ENCODE results near the gene HSPB9. TPM values are rescaled to one million over a fixed set of nuclear protein-coding genes. Genes with fewer than 3 reads are reported as not detected.

Gene HSPB9
- polyA plus RNA-seq, 1 donor from 2014 or later: not detected

DNA sequence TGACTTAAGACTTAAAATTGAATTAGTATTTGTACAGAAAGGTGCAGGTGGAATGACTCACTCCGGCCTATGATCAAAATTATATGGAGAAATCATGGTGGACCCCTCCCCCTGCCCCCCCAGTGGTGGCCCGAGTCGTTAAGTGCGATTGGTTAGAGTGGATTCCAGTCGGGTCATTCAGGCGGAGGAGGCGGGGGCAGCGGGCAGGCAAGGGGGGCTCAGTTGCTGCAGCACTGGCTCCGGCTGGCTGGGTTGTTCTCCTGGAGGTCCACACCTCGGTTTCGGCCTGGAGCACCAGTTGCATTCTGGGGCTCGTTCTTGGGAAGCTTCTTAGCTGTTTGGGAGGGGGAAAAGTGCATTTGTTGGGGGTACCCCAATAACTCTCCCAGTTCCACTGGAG, 3.0 kb downstream of the HSPB9 start:
- Histone ChIP-seq H3K9me2 (ENCODE audit: insufficient read depth, low read length) (no peaks in the 10 kb centered on the region), H2AFZ (ENCODE audit: low read depth, low read length) (no peak overlapping the region), H4K20me1 (ENCODE audit: insufficient read depth) (no peaks in the 10 kb centered on the region), H3K9me3 (ENCODE audit: low read length) (no peaks in the 10 kb centered on the region), H3K9ac (ENCODE audit: low read length) (no peak overlapping the region), H3K4me2 (ENCODE audit: low read length) (no peak overlapping the region), H3K27ac (ENCODE audit: low read length) (no peak overlapping the region), H3F3A (ENCODE audit: insufficient read depth, low read length, poor library complexity, severe bottlenecking) (no peaks in the 10 kb centered on the region), H3K27me3 (ENCODE audit: insufficient read depth, low read depth, low read length) (no peaks in the 10 kb centered on the region), H3K79me2 (replicated peaks; ENCODE audit: insufficient read depth, low read length) (no peaks in the 10 kb centered on the region), H3K4me3 (ENCODE audit: low read length) (no peak overlapping the region), H3K36me3 (ENCODE audit: insufficient read depth, low read length) (no peaks in the 10 kb centered on the region)
- TF ChIP-seq MXI1 (conservative IDR thresholded peaks at IDR 0.05; ENCODE audit: poor library complexity, severe bottlenecking) (no peak), EP300 (conservative IDR thresholded peaks at IDR 0.05; ENCODE audit: poor library complexity, severe bottlenecking) (no peak), TAF1 (IDR thresholded peaks at IDR 0.05; ENCODE audit: low read depth) (no peak), RAD21 (conservative IDR thresholded peaks at IDR 0.05) (no peak), EZH2 (IDR thresholded peaks at IDR 0.05; ENCODE audit: borderline replicate concordance, insufficient read depth, low read length, poor library complexity, severe bottlenecking) (no peak), POLR2AphosphoS5 (IDR thresholded peaks at IDR 0.05) (no peak), SMC3 (conservative IDR thresholded peaks at IDR 0.05; ENCODE audit: poor library complexity) (no peak)
- TF ChIP-seq, protein P1, sequence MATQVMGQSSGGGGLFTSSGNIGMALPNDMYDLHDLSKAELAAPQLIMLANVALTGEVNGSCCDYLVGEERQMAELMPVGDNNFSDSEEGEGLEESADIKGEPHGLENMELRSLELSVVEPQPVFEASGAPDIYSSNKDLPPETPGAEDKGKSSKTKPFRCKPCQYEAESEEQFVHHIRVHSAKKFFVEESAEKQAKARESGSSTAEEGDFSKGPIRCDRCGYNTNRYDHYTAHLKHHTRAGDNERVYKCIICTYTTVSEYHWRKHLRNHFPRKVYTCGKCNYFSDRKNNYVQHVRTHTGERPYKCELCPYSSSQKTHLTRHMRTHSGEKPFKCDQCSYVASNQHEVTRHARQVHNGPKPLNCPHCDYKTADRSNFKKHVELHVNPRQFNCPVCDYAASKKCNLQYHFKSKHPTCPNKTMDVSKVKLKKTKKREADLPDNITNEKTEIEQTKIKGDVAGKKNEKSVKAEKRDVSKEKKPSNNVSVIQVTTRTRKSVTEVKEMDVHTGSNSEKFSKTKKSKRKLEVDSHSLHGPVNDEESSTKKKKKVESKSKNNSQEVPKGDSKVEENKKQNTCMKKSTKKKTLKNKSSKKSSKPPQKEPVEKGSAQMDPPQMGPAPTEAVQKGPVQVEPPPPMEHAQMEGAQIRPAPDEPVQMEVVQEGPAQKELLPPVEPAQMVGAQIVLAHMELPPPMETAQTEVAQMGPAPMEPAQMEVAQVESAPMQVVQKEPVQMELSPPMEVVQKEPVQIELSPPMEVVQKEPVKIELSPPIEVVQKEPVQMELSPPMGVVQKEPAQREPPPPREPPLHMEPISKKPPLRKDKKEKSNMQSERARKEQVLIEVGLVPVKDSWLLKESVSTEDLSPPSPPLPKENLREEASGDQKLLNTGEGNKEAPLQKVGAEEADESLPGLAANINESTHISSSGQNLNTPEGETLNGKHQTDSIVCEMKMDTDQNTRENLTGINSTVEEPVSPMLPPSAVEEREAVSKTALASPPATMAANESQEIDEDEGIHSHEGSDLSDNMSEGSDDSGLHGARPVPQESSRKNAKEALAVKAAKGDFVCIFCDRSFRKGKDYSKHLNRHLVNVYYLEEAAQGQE (IDR thresholded peaks at IDR 0.05; ENCODE audit: borderline replicate concordance): no peak
- TF ChIP-seq, protein P2, sequence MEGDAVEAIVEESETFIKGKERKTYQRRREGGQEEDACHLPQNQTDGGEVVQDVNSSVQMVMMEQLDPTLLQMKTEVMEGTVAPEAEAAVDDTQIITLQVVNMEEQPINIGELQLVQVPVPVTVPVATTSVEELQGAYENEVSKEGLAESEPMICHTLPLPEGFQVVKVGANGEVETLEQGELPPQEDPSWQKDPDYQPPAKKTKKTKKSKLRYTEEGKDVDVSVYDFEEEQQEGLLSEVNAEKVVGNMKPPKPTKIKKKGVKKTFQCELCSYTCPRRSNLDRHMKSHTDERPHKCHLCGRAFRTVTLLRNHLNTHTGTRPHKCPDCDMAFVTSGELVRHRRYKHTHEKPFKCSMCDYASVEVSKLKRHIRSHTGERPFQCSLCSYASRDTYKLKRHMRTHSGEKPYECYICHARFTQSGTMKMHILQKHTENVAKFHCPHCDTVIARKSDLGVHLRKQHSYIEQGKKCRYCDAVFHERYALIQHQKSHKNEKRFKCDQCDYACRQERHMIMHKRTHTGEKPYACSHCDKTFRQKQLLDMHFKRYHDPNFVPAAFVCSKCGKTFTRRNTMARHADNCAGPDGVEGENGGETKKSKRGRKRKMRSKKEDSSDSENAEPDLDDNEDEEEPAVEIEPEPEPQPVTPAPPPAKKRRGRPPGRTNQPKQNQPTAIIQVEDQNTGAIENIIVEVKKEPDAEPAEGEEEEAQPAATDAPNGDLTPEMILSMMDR (IDR thresholded peaks at IDR 0.05; ENCODE audit: poor library complexity, severe bottlenecking): no peak

DNA sequence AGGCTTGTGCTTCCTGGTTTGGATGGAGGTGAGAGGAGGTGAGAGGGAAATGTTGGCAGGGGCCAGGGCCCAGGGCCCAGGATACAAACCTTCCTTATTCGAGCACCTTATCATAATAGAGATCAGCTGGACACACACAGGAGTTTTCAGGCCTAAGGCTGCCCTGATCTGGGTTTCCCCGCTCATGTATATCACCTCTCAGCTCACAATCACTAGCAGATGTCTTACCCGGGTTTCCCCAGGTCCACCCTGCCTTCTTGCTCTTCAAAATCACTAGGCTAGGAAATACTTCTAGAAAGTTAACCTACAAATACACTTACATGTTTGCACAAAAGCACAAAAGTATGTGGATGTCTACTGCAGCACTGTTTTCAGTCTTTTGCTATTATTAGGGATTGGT, 4.2 kb downstream of the HSPB9 start:
- H3K27ac ChIP-seq (ENCODE audit: low read length): no peak overlapping the region
- no peaks in the 10 kb centered on the region for H3K27me3 ChIP-seq (ENCODE audit: insufficient read depth, low read depth, low read length)
- H3K9ac ChIP-seq (ENCODE audit: low read length): no peak overlapping the region
- H3K79me2 ChIP-seq (replicated peaks; ENCODE audit: insufficient read depth, low read length): no peaks in the 10 kb centered on the region
- no peaks in the 10 kb centered on the region for H3F3A ChIP-seq (ENCODE audit: insufficient read depth, low read length, poor library complexity, severe bottlenecking)
- no peaks in the 10 kb centered on the region for H4K20me1 ChIP-seq (ENCODE audit: insufficient read depth)
- no peaks in the 10 kb centered on the region for H3K36me3 ChIP-seq (ENCODE audit: insufficient read depth, low read length)
- no peak overlapping the region for H3K4me2 ChIP-seq (ENCODE audit: low read length)
- no peaks in the 10 kb centered on the region for H3K9me3 ChIP-seq (ENCODE audit: low read length)
- no peak overlapping the region for H3K4me3 ChIP-seq (ENCODE audit: low read length)
- no peak for TF ChIP-seq MXI1 (conservative IDR thresholded peaks at IDR 0.05; ENCODE audit: poor library complexity, severe bottlenecking)
- TF ChIP-seq EZH2 (IDR thresholded peaks at IDR 0.05; ENCODE audit: borderline replicate concordance, insufficient read depth, low read length, poor library complexity, severe bottlenecking): no peak
- no peak for TF ChIP-seq TAF1 (IDR thresholded peaks at IDR 0.05; ENCODE audit: low read depth)
- TF ChIP-seq, protein P2 (IDR thresholded peaks at IDR 0.05; ENCODE audit: poor library complexity, severe bottlenecking): no peak
- TF ChIP-seq SMC3 (conservative IDR thresholded peaks at IDR 0.05; ENCODE audit: poor library complexity): no peak
- TF ChIP-seq, protein P1 (IDR thresholded peaks at IDR 0.05; ENCODE audit: borderline replicate concordance): no peak
- TF ChIP-seq RAD21 (conservative IDR thresholded peaks at IDR 0.05): no peak
- TF ChIP-seq POLR2AphosphoS5 (IDR thresholded peaks at IDR 0.05): no peak
- TF ChIP-seq EP300 (conservative IDR thresholded peaks at IDR 0.05; ENCODE audit: poor library complexity, severe bottlenecking): no peak
- H2AFZ ChIP-seq (ENCODE audit: low read depth, low read length): no peak overlapping the region
- H3K9me2 ChIP-seq (ENCODE audit: insufficient read depth, low read length): no peaks in the 10 kb centered on the region

Measured in neural cell (in vitro differentiated cells).